GM12891 (cell line): ENCODE results near the gene CKAP4.

ENCODE experiments used
- POLR2A ChIP-seq: IDR thresholded peaks from 2 replicates; pipeline ENCODE4 v1.6.1; 2011; ENCODE audit warnings: low read depth, low read length, control low read depth
- POLR2AphosphoS5 ChIP-seq: IDR thresholded peaks from 2 replicates; pipeline ENCODE4 v1.6.1; 2011; ENCODE audit warnings: low read depth, low read length, control low read depth
- POU2F2 ChIP-seq: IDR thresholded peaks from 2 replicates; pipeline ENCODE4 v1.6.1; 2011; ENCODE audit warnings: low read depth, mild to moderate bottlenecking, control low read depth, low read length, moderate library complexity
- SPI1 ChIP-seq: IDR thresholded peaks from 2 replicates; pipeline ENCODE4 v1.6.1; 2011; ENCODE audit warnings: low read depth, low read length, control low read depth

GRCh38 chr12:106281804-106282203 is 34.0 kb upstream of the CKAP4 start:
- TF ChIP-seq POLR2A (no peak), POLR2AphosphoS5 (no peak), POU2F2 (no peak), SPI1 (no peak)
